T47D (cell line): ENCODE results near the gene AK2.
"Not testable (repeated sequence)": the region's sequence is repeated elsewhere in the genome, so short reads cannot be mapped to it uniquely, and the experiment has no call there.

Source experiments
- DNase-seq, 2 experiments: peaks; one replicate each; pipeline versions ENCODE4 v3.0.0 to v3.0.0-alpha.2; 2011 to 2012; ENCODE audit warnings: low read depth in 1 of 2, low spot score in 1 of 2
- JUND ChIP-seq: IDR thresholded peaks from 2 replicates; pipeline ENCODE4 v1.6.1; 2012; ENCODE audit warnings: low read depth
- in situ Hi-C: cut with HindIII; loops from 2 replicates; pipeline ENCODE4 v1.10.0; 2016; ENCODE audit warnings: low sequenced_read_pairs, low pct_unique_long_range_greater_than_20kb

Gene AK2

GRCh38 chr1:33007190-33008050, 29.3 kb downstream of the AK2 start:
- TF ChIP-seq JUND: no peak
- in situ Hi-C loops: no loop called here
- peak; percentile 9 to 85 for DNase-seq

- no peak for TF ChIP-seq JUND
- in situ Hi-C loops: no loop called here
- no peak for DNase-seq
Observed at GRCh38 chr1:33005838-33006421, 30.8 kb downstream of the AK2 start.

- TF ChIP-seq JUND: no peak
- DNase-seq: no peak
- in situ Hi-C loops: no loop called here
Observed at GRCh38 chr1:33005117-33005837, 31.4 kb downstream of the AK2 start.

GRCh38 chr1:33004613-33005012, 32.1 kb downstream of the AK2 start:
- in situ Hi-C loops: no loop called here
- DNase-seq: no peak

GRCh38 chr1:33003657-33004056, 33.0 kb downstream of the AK2 start:
- no peak for TF ChIP-seq JUND
- in situ Hi-C loops: no loop called here
- DNase-seq: no peak

More at GRCh38 chr1:33004613-33005012, 32.1 kb downstream of the AK2 start:
- no peak for TF ChIP-seq JUND

GRCh38 chr1:33002006-33002405, 34.7 kb downstream of the AK2 start:
- no peak for DNase-seq
- TF ChIP-seq JUND: no peak
- in situ Hi-C loops: no loop called here

GRCh38 chr1:33001282-33001681, 35.4 kb downstream of the AK2 start:
- in situ Hi-C loops: no loop called here
- peak in 1 of 2 experiments; percentile 31 for DNase-seq
- TF ChIP-seq JUND: no peak

- DNase-seq: no peak
- TF ChIP-seq JUND: no peak
- in situ Hi-C loops: no loop called here
Observed at GRCh38 chr1:33000427-33001026, 36.2 kb downstream of the AK2 start.

- in situ Hi-C loops: no loop called here
- no peak for TF ChIP-seq JUND
- DNase-seq: no peak
Observed at GRCh38 chr1:32998997-32999396, 37.7 kb downstream of the AK2 start.

GRCh38 chr1:32998064-32998463, 38.6 kb downstream of the AK2 start:
- DNase-seq: no peak
- in situ Hi-C loops: no loop called here

GRCh38 chr1:32997381-32997891, 39.2 kb downstream of the AK2 start:
- TF ChIP-seq JUND: no peak
- in situ Hi-C loops: no loop called here
- no peak for DNase-seq

More at GRCh38 chr1:32998064-32998463, 38.6 kb downstream of the AK2 start:
- no peak for TF ChIP-seq JUND

- in situ Hi-C loops, DNase-seq: not testable (repeated sequence)
Observed at GRCh38 chr1:32993324-32993636, 43.4 kb downstream of the AK2 start.
